ENCODE measurements around the gene CAMK2N1. TPM values are rescaled to one million over a fixed set of nuclear protein-coding genes. Genes with fewer than 3 reads are reported as not detected.

The CAMK2N1 gene
- total and polyA plus RNA-seq, 2 of the 13 experiments (the other 11 are each of a cell fraction or from before 2014, with no cell fraction given), result 38.0 to 38.6 TPM

DNA sequence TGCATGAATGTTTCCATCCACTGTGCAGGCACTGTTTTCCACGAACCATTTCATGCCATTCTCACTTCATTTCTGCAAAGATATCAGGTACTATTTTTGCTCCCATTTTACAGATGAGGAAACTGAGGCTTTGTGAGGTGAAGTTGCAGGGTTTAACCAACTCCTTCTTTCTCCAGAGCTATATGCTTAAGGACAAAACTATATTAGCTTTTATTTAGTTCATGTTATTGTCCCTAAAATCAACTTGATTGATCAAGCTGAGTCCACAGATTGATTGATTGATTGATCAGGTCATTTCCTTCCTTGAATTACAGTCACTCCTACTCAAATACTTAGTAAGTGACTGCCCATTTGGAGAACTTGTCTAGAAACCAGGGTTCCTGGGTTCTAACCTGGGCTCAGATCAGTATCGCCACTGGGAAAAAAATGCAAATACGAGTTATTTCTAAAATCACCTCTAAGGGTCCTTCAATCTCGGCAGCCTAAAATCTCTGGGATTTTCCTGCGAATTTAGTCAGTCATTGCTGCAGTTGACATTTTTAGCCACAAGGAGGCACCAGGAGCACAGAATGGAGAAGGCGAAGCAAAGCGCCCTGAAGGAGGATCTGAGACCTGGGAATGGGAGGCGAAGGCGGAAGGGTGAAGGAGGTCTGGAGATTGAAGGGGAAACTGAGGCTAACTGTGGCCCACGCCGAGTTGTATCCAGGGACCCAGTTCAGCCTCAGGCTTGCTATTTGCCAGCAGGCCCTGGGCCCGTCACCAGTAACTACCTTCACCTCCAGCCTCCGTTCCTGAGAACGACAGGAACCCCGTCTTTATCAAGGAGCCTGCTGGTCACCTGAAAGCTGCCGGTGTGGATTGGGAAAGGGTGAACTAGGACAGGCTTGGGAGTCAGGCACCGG lies 36.2 kb upstream of the CAMK2N1 start:
- DNase-seq (ENCODE audit: low spot score) (peak; percentile 57), FAIRE-seq (peak; percentile 78), ATAC-seq (peak; percentile 54)
- intact Hi-C loops (cut with micrococcal nuclease; ENCODE audit: unreplicated experiment) (loop anchor here (1.0 to 5.0 kb wide), 4 partner anchors 31 to 118 kb away; partner anchors contain the start of genes FAM43B and PINK1), in situ Hi-C loops (cut with HindIII; ENCODE audit: extremely low pct_ligation_motif_present, low pct_unique_long_range_greater_than_20kb) (no loop called here)
- 30% methylated on average over 17 of the region's 17 CpGs for WGBS (ENCODE audit: low lambda C conversion rate)
- H3K79me2 ChIP-seq (ENCODE audit: insufficient read depth, low read length), result no peaks in the 10 kb centered on the region
- peaks cover 5% of the 10 kb centered on the region for H3K4me1 ChIP-seq (ENCODE audit: insufficient read depth, low read length)
- H3K27ac ChIP-seq (ENCODE audit: extremely low read length, insufficient read depth, low read length), result no peak overlapping the region
- H3K4me2 ChIP-seq (ENCODE audit: low read depth, low read length), result no peak overlapping the region
- no peaks in the 10 kb centered on the region for H4K20me1 ChIP-seq (ENCODE audit: insufficient read depth, low read length)
- 0 out of 5 replicates have a peak, but pooled peaks cover 0 to 2% of the 10 kb centered on the region in 2 experiments for H3K27me3 ChIP-seq (ENCODE audit: control insufficient read depth in 1 of 2, insufficient read depth in 2 of 2, low read length in 2 of 2)
- H3K36me3 ChIP-seq (replicated peaks in 1 of 2; ENCODE audit: control insufficient read depth in 1 of 2, insufficient read depth in 2 of 2, low read length in 2 of 2), result no peaks in the 10 kb centered on the region
- no peak overlapping the region for H2AFZ ChIP-seq (ENCODE audit: low read length)
- no peak overlapping the region for H3K4me3 ChIP-seq (replicated peaks in 1 of 3; ENCODE audit: insufficient read depth in 1 of 3, low read depth in 2 of 3, low read length in 3 of 3)
- ChIA-PET CTCF (ENCODE audit: low intra/inter-chr PET ratio, low total read pairs) (interaction anchor here (0.9 to 3.3 kb wide), 4 partner anchors 53 to 118 kb away, joined by 3 to 33 read pairs (median 14); partner anchors contain the start of gene PINK1), POLR2A (interaction anchor here (1.9 kb wide), 1 partner anchor 30 kb away, joined by 6 read pairs; the partner anchor contains the start of gene FAM43B)
- BruUV-seq (replicated peaks), result no TSS peak
- H3K9ac ChIP-seq (ENCODE audit: insufficient read depth, low read depth, low read length), result no peak overlapping the region
- H3K9me3 ChIP-seq (ENCODE audit: low read length), result no peaks in the 10 kb centered on the region
- TF ChIP-seq ZNF710 (CRISPR knock-in tag; IDR thresholded peaks at IDR 0.05; ENCODE audit: borderline replicate concordance), result 0 out of 2 replicates have a peak, but pooled peaks have one; percentile 20
- TF ChIP-seq GFI1 (CRISPR knock-in tag; IDR thresholded peaks at IDR 0.05; ENCODE audit: borderline replicate concordance), result peak; percentile 50; the same call in 1 of the 2 replicates
- TF ChIP-seq TEAD3 (CRISPR knock-in tag; optimal IDR thresholded peaks at IDR 0.05; ENCODE audit: borderline replicate concordance), result peak; percentile 16
- 0 out of 2 replicates have a peak, but pooled peaks have one; percentile 17 for TF ChIP-seq FOXA3 (CRISPR knock-in tag; IDR thresholded peaks at IDR 0.05)
- 0 out of 2 replicates have a peak, but pooled peaks have one; percentile 35 for TF ChIP-seq GATAD2A (CRISPR knock-in tag; IDR thresholded peaks at IDR 0.05)
- TF ChIP-seq FOXK2 (IDR thresholded peaks at IDR 0.05), result no peak
- TF ChIP-seq CTCF (CRISPR knock-in tag; IDR thresholded peaks at IDR 0.05), result peak; percentile 93
- 0 out of 2 replicates have a peak, but pooled peaks have one; percentile 28 for TF ChIP-seq ELF3 (CRISPR knock-in tag; IDR thresholded peaks at IDR 0.05)
- peak; percentile 50; the same call in 1 of the 2 replicates for TF ChIP-seq ZKSCAN8 (CRISPR knock-in tag; IDR thresholded peaks at IDR 0.05; ENCODE audit: borderline replicate concordance)
- no peak for TF ChIP-seq TFDP1 (CRISPR knock-in tag; IDR thresholded peaks at IDR 0.05; ENCODE audit: borderline replicate concordance)
- peak; percentile 42; the same call in 1 of the 2 replicates for TF ChIP-seq REPIN1 (CRISPR knock-in tag; IDR thresholded peaks at IDR 0.05; ENCODE audit: borderline replicate concordance, low read depth)
- TF ChIP-seq CHD4 (IDR thresholded peaks at IDR 0.05; ENCODE audit: borderline replicate concordance, low read length), result 0 out of 2 replicates have a peak, but pooled peaks have one; percentile 63
- no peak for TF ChIP-seq AGO1 (IDR thresholded peaks at IDR 0.05; ENCODE audit: low read depth, low read length, poor library complexity, severe bottlenecking)
- no peak for TF ChIP-seq NCOA2 (CRISPR knock-in tag; IDR thresholded peaks at IDR 0.05)
